Progenitor cell of endocrine pancreas (in vitro differentiated cells): ENCODE results near the gene DLEC1. TPM values are rescaled to one million over a fixed set of nuclear protein-coding genes. Genes with fewer than 3 reads are reported as not detected.

Experiments
- DNase-seq: peaks from one replicate; pipeline ENCODE4 v3.0.0; 2021; ENCODE audit warnings: low spot score; ENCODE audit not compliant: unreplicated experiment
- H3K27ac Mint-ChIP-seq: 2 replicates; pipeline ENCODE4 v1.8.0; 2021; ENCODE audit warnings: mild to moderate bottlenecking, moderate library complexity, mixed read lengths
- H3K27me3 Mint-ChIP-seq: 2 replicates; pipeline ENCODE4 v1.8.0; 2021; ENCODE audit warnings: mixed read lengths
- H3K36me3 Mint-ChIP-seq: 2 replicates; pipeline ENCODE4 v1.8.0; 2022; ENCODE audit warnings: mixed read lengths; ENCODE audit not compliant: insufficient read depth
- H3K4me1 Mint-ChIP-seq: 2 replicates; pipeline ENCODE4 v1.8.0; 2021; ENCODE audit warnings: low read depth, mixed read lengths
- H3K4me3 Mint-ChIP-seq: 2 replicates; pipeline ENCODE4 v1.8.0; 2021; ENCODE audit warnings: low read depth, mild to moderate bottlenecking, moderate library complexity, mixed read lengths
- H3K9me3 Mint-ChIP-seq: 2 replicates; pipeline ENCODE4 v1.8.0; 2021; ENCODE audit warnings: low read depth, mixed read lengths
- total RNA-seq: library from RNA; stranded (reverse); gene quantifications from 2 replicates; pipeline ENCODE4 v1.2.1, GENCODE V29; 2021
- TF ChIP-seq, protein P1 (sequence below): fragments of 200-600 bp; sonication (generic); IDR thresholded peaks from one replicate; pipeline ENCODE4 v1.5.0; 2021; ENCODE audit warnings: antibody characterized with exemption, mild to moderate bottlenecking; ENCODE audit not compliant: unreplicated experiment

DLEC1 gene
- total RNA-seq, 1 donor from 2014 or later = 1.3 TPM

DNA sequence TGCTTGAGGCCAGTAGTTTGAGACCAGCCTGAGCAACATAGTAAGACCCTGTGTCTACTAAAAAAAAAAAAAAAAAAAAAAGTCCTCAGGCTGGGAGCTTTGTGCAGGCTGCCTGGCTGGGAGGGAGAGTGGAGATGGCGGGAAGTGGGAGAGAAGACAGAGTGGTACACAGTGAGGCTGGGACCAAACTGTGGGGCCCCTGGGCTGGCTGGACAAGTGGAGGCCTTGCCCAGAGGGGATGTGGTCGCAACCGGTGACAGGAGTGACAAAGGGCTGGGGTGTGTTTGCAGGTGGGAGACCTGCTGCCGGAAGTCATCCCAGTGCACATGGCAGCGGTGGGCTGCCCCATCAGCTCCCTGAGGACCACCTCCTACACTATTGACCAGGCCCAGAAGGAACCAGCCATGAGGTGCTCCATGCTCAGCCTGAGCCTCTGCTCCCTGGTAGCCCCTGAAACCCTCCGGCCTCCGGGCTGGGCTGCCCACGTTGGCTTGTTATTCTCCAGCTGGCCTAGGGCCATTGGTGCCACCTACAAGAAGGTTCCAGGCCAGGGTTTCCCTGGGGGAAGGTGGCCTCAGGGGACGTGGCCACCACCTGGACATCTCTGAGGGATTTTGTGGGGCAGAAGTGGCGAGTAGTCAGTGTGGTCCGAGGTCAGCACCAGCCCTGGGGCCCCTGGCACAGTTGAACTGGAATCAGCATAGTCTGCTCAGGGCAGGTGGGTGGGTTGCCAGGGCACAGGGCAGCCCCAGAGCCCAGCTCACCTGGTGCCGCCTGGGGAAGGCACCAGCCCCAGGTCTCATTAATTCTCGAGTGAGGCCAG is 75.3 kb downstream of the DLEC1 start:
- H3K27me3 Mint-ChIP-seq = peaks cover 10% of the 10 kb centered on the region
- H3K4me3 Mint-ChIP-seq = no peak overlapping the region
- no peaks in the 10 kb centered on the region for H3K9me3 Mint-ChIP-seq
- H3K36me3 Mint-ChIP-seq = peaks cover 2% of the 10 kb centered on the region
- TF ChIP-seq, protein P1, sequence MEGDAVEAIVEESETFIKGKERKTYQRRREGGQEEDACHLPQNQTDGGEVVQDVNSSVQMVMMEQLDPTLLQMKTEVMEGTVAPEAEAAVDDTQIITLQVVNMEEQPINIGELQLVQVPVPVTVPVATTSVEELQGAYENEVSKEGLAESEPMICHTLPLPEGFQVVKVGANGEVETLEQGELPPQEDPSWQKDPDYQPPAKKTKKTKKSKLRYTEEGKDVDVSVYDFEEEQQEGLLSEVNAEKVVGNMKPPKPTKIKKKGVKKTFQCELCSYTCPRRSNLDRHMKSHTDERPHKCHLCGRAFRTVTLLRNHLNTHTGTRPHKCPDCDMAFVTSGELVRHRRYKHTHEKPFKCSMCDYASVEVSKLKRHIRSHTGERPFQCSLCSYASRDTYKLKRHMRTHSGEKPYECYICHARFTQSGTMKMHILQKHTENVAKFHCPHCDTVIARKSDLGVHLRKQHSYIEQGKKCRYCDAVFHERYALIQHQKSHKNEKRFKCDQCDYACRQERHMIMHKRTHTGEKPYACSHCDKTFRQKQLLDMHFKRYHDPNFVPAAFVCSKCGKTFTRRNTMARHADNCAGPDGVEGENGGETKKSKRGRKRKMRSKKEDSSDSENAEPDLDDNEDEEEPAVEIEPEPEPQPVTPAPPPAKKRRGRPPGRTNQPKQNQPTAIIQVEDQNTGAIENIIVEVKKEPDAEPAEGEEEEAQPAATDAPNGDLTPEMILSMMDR = no peak
- DNase-seq = no peak
- H3K27ac Mint-ChIP-seq = no peak overlapping the region
- H3K4me1 Mint-ChIP-seq = no peaks in the 10 kb centered on the region

DNA sequence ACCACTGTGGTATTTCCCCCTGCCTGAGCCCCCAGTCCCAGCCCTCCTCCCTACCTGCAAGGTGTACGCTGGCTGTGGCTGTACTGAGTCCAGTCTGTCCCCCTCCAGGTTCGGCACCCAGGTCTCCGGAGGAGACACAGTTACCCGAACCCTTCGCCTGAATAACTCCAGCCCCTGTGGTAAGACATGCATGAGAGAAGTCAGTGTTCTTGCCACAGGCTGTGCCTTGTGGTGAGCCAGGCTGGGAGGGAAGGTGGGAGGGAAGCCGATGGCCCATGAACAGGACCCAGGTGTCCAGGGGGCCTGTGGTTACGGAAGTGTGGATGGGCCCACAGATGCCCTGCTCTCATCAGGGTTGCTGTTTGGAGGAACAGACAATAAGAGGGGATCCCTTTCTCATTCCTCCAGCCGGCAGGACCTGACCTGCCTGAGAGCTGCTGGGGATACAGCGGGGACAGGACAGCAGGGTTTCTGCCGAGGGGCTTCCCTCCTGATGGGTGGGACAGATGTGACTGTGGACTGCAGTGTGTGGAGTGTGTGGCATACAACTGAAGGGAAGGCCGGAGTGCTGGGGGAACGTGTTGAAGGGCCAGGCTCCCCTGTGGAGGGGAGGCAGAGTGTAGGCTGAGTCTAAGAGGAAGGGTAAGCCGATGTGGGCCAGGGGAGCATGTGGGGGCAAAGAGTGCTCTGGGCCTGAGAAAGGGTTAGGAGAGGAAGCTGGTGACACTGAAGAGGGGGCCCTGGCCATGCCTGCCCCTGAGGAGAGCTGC is 76.1 kb downstream of the DLEC1 start:
- H3K4me1 Mint-ChIP-seq = no peaks in the 10 kb centered on the region
- H3K36me3 Mint-ChIP-seq = peaks cover 4% of the 10 kb centered on the region
- no peaks in the 10 kb centered on the region for H3K9me3 Mint-ChIP-seq
- peaks cover 10% of the 10 kb centered on the region for H3K27me3 Mint-ChIP-seq
- no peak for DNase-seq
- TF ChIP-seq, protein P1 = no peak
- H3K27ac Mint-ChIP-seq = peak overlapping the region; percentile 21
- H3K4me3 Mint-ChIP-seq = no peak overlapping the region

- TF ChIP-seq, protein P1 = no peak
- H3K4me3 Mint-ChIP-seq = no peak overlapping the region
- H3K9me3 Mint-ChIP-seq = no peaks in the 10 kb centered on the region
- H3K27me3 Mint-ChIP-seq = peaks cover 10% of the 10 kb centered on the region
- H3K27ac Mint-ChIP-seq = no peak overlapping the region
- peaks cover 5% of the 10 kb centered on the region for H3K36me3 Mint-ChIP-seq
- no peak for DNase-seq
- H3K4me1 Mint-ChIP-seq = no peaks in the 10 kb centered on the region
These were observed 76.8 kb downstream of the DLEC1 start for GRCh38 chr3:38115645-38116427.

DNA sequence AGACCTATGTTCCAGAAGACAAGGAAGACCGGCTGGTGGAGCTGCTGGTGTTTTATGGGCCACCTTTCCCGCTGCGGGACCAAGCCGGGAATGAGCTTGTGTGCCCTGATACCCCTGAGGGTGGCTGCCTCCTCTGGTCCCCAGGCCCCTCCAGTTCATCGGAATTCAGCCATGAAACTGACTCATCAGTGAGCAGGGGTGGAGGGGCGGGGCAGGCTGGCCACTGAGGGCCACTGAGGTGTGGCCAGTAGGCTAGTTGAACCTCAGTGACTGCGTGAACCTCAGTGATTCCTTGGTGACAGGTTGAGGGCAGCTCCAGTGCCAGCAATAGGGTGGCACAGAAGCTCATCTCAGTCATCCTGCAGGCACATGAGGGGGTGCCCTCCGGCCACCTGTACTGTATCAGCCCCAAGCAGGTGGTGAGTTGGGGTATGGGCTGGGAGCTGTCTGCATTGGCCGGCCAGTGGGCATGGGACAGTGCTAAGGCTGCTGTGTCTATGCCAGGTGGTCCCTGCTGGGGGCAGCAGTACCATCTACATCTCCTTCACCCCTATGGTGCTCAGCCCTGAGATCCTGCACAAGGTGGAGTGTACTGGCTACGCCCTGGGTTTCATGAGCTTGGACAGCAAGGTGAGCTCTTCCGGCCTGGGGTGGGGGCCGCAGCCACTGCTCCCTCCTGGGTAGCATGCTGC is 77.6 kb downstream of the DLEC1 start:
- H3K27me3 Mint-ChIP-seq = peaks cover 10% of the 10 kb centered on the region
- DNase-seq = no peak
- H3K9me3 Mint-ChIP-seq = no peaks in the 10 kb centered on the region
- H3K4me1 Mint-ChIP-seq = no peaks in the 10 kb centered on the region
- H3K27ac Mint-ChIP-seq = no peak overlapping the region
- TF ChIP-seq, protein P1 = no peak
- H3K4me3 Mint-ChIP-seq = no peak overlapping the region
- H3K36me3 Mint-ChIP-seq = peaks cover 8% of the 10 kb centered on the region
